T-helper 2 cell (primary cell): ENCODE data around the gene LRIT1.
A peak's percentile ranks its signal among the peaks of the same experiment; 100 is the strongest.

ENCODE experiments used
- DNase-seq, 5 experiments: peaks; one replicate each; pipeline versions ENCODE4 v3.0.0 to v3.0.0-alpha.2; 2012 to 2022
- total RNA-seq, 2 donors: gene quantifications; one replicate each; lab custom pipeline; 2026; lab: John Stamatoyannopoulos, UW

LRIT1 gene
- 0 reads per million in 2 donors for total RNA-seq

- no peak for DNase-seq
Observed at GRCh38 chr10:84241185-84241790, at the start of gene LRIT1. LRIT1 (minus strand) TSS chr10:84241546; CDS start chr10:84241439, 107 bp downstream.

- no peak for DNase-seq
Observed at GRCh38 chr10:84290235-84290634, 48.9 kb upstream of the LRIT1 start.

- DNase-seq, result no peak
Observed at GRCh38 chr10:84289521-84290200, 48.3 kb upstream of the LRIT1 start.

- no peak for DNase-seq
Observed at GRCh38 chr10:84288151-84288550, 46.8 kb upstream of the LRIT1 start.

GRCh38 chr10:84286695-84287094 lies 45.3 kb upstream of the LRIT1 start:
- DNase-seq, result no peak

- peak in 1 of 5 experiments; percentile 11 for DNase-seq
Observed at GRCh38 chr10:84279876-84280475, 38.6 kb upstream of the LRIT1 start.

GRCh38 chr10:84270708-84271107 lies 29.4 kb upstream of the LRIT1 start:
- no peak for DNase-seq

- DNase-seq, result no peak
Observed at GRCh38 chr10:84269773-84270172, 28.4 kb upstream of the LRIT1 start.

GRCh38 chr10:84269162-84269561 lies 27.8 kb upstream of the LRIT1 start:
- DNase-seq, result no peak

- peak in 4 of 5 experiments; percentile 20 to 82 (median 58) for DNase-seq
Observed at GRCh38 chr10:84267503-84268126, 26.3 kb upstream of the LRIT1 start.

- DNase-seq, result no peak
Observed at GRCh38 chr10:84265418-84265817, 24.1 kb upstream of the LRIT1 start.

- DNase-seq, result peak; percentile 32 to 61 (median 48)
Observed at GRCh38 chr10:84264611-84265141, 23.3 kb upstream of the LRIT1 start.

- DNase-seq, result no peak
Observed at GRCh38 chr10:84263716-84264115, 22.4 kb upstream of the LRIT1 start.

- no peak for DNase-seq
Observed at GRCh38 chr10:84262190-84262956, 21.0 kb upstream of the LRIT1 start.

GRCh38 chr10:84261236-84261915 lies 20.0 kb upstream of the LRIT1 start:
- DNase-seq, result no peak

GRCh38 chr10:84258034-84258695 lies 16.8 kb upstream of the LRIT1 start:
- no peak for DNase-seq

- no peak for DNase-seq
Observed at GRCh38 chr10:84257343-84258020, 16.1 kb upstream of the LRIT1 start.

- DNase-seq, result peak in 2 of 5 experiments; percentile 17 to 49
Observed at GRCh38 chr10:84256510-84257342, 15.4 kb upstream of the LRIT1 start.
